Endothelial cell of umbilical vein (primary cell): Measurements from ENCODE around the gene CCDC40. TPM values are rescaled to one million over a fixed set of nuclear protein-coding genes. Genes with fewer than 3 reads are reported as not detected.

Experiments used
- BruUV-seq: library from RNA; stranded (reverse); fragments of 400-500 nt; replicated peaks from 2 replicates; lab custom pipeline; 2021; lab: Mats Ljungman, UMichigan
- CTCF ChIA-PET: fragments of 300-600, 350-600 bp; sonication (Branson Sonifier 250); formaldehyde crosslinking; loops from one replicate; lab custom pipeline; 2021; ENCODE audit warnings: antibody characterized with exemption, inconsistent platforms; lab: Charles Lee
- POLR2A ChIA-PET: fragments of 300-600, 350-600 bp; sonication (Branson Sonifier 250); formaldehyde crosslinking; loops from one replicate; lab custom pipeline; 2021; ENCODE audit warnings: antibody characterized with exemption, inconsistent platforms; lab: Charles Lee
- DNase-seq: peaks from one replicate; pipeline ENCODE4 v3.0.0-alpha.2; 2011; ENCODE audit warnings: low read depth, low spot score
- FAIRE-seq: peaks from 2 replicates; lab custom pipeline; 2011; peaks lifted over from hg19 to GRCh38; lab: Jason Lieb, UNC
- H2AFZ ChIP-seq: 2 replicates; pipeline ENCODE4 v1.6.0; 2012; ENCODE audit warnings: low read depth, low read length, control low read depth, inconsistent platforms
- H3K27ac ChIP-seq: 2 replicates; pipeline ENCODE4 v1.5.1; 2011; ENCODE audit warnings: low read depth, mild to moderate bottlenecking, control low read depth, low read length, moderate library complexity; ENCODE audit not compliant: insufficient read depth
- H3K27me3 ChIP-seq, 2 experiments: 2 replicates each; pipeline versions ENCODE4 v1.6.0 to v1.6.1; 2011; ENCODE audit warnings: low read length in 2 of 2, mixed read lengths in 1 of 2; ENCODE audit not compliant: control insufficient read depth in 2 of 2, insufficient read depth in 2 of 2
- H3K36me3 ChIP-seq, 2 experiments: 2 replicates in 1 of 2; 3 replicates in 1 of 2; pipeline ENCODE4 v1.5.1; 2011; ENCODE audit warnings: low read length in 2 of 2, mild to moderate bottlenecking in 1 of 2, moderate library complexity in 1 of 2; ENCODE audit not compliant: control insufficient read depth in 2 of 2, insufficient read depth in 2 of 2; ENCODE audit errors: extremely low read depth in 1 of 2
- H3K4me1 ChIP-seq: 3 replicates; pipeline ENCODE4 v1.5.1; 2011; ENCODE audit warnings: mild to moderate bottlenecking, low read length; ENCODE audit not compliant: control insufficient read depth, insufficient read depth; ENCODE audit errors: extremely low read depth
- H3K4me2 ChIP-seq: 2 replicates; pipeline ENCODE4 v1.6.1; 2011; ENCODE audit warnings: low read length, control low read depth, mixed read lengths; ENCODE audit not compliant: insufficient read depth
- H3K4me3 ChIP-seq, 3 experiments: fragments of 200-600 bp in 1 of 3; sonication (generic), shearing (Covaris generic) in 1 of 3; replicated peaks in 1 of 3; 2 replicates each; pipeline ENCODE4 v1.5.1; 2011 to 2016; ENCODE audit warnings: control low read depth in 3 of 3, low read length in 3 of 3, mild to moderate bottlenecking in 2 of 3, inconsistent platforms in 1 of 3, low read depth in 1 of 3, moderate library complexity in 1 of 3; ENCODE audit not compliant: insufficient read depth in 1 of 3
- H3K79me2 ChIP-seq: 2 replicates; pipeline ENCODE4 v1.6.0; 2012; ENCODE audit warnings: low read length, inconsistent platforms; ENCODE audit not compliant: control insufficient read depth, insufficient read depth
- H3K9ac ChIP-seq: replicated peaks from 2 replicates; pipeline ENCODE3; 2011; ENCODE audit warnings: low read length, control low read depth; ENCODE audit not compliant: insufficient read depth; ENCODE audit errors: extremely low read depth
- H3K9me1 ChIP-seq: replicated peaks from 3 replicates; pipeline ENCODE4 v1.6.0; 2011; ENCODE audit warnings: mild to moderate bottlenecking, low read length; ENCODE audit not compliant: control insufficient read depth, insufficient read depth; ENCODE audit errors: extremely low read depth
- H3K9me3 ChIP-seq: replicated peaks from 2 replicates; pipeline ENCODE4 v1.5.1; 2012; ENCODE audit warnings: low read length, inconsistent platforms; ENCODE audit not compliant: control insufficient read depth, insufficient read depth
- H4K20me1 ChIP-seq: replicated peaks from 2 replicates; pipeline ENCODE3; 2011; ENCODE audit warnings: mild to moderate bottlenecking, low read length; ENCODE audit not compliant: control insufficient read depth, insufficient read depth; ENCODE audit errors: extremely low read depth
- EZH2 ChIP-seq: IDR thresholded peaks from 2 replicates; pipeline ENCODE4 v1.6.1; 2012; ENCODE audit warnings: borderline replicate concordance, low read depth, mild to moderate bottlenecking, moderate library complexity, low read length, inconsistent platforms; ENCODE audit not compliant: severe bottlenecking
- FOS ChIP-seq: IDR thresholded peaks from 2 replicates; pipeline ENCODE4 v1.6.1; 2011; ENCODE audit warnings: mild to moderate bottlenecking, low read length, moderate library complexity, borderline replicate concordance; ENCODE audit not compliant: insufficient read depth
- GATA2 ChIP-seq: IDR thresholded peaks from 2 replicates; pipeline ENCODE4 v1.7.0; 2011; ENCODE audit warnings: low read depth, mild to moderate bottlenecking, moderate library complexity, mixed read lengths, low read length; ENCODE audit not compliant: insufficient read length, insufficient read depth
- JUN ChIP-seq: IDR thresholded peaks from 2 replicates; pipeline ENCODE4 v1.6.1; 2011; ENCODE audit warnings: borderline replicate concordance, low read depth; ENCODE audit not compliant: insufficient read length, insufficient read depth
- MYC ChIP-seq: IDR thresholded peaks from one replicate; pipeline ENCODE4 v1.6.1; 2011; ENCODE audit warnings: mild to moderate bottlenecking, low read depth, low read length
- POLR2A ChIP-seq: IDR thresholded peaks from 2 replicates; pipeline ENCODE4 v1.6.1; 2012; ENCODE audit warnings: low read depth, mild to moderate bottlenecking, control low read depth, low read length
- POLR2AphosphoS5 ChIP-seq: IDR thresholded peaks from 2 replicates; pipeline ENCODE4 v1.6.1; 2012; ENCODE audit warnings: low read depth, mild to moderate bottlenecking, control low read depth, low read length, moderate library complexity; ENCODE audit not compliant: insufficient read depth
- dilution Hi-C: fragments of 300-500 bp; cut with MboI; formaldehyde crosslinking; loops from one replicate; pipeline ENCODE4 v1.15.0; 2019; ENCODE audit warnings: low sequenced_read_pairs; ENCODE audit not compliant: extremely low pct_ligation_motif_present
- intact Hi-C: fragments of 100-400 bp; cut with micrococcal nuclease; formaldehyde crosslinking; loops from one replicate; pipeline ENCODE4 v1.10.0; 2022
- polyA plus RNA-seq, 4 experiments: library from polyadenylated mRNA; depleted of rRNA in 3 of 4; stranded (reverse) in 3 of 4; unstranded in 1 of 4; fragments of >200 nt; gene quantifications; 2 replicates each; pipeline versions ENCODE4 v1.2.1 to v1.2.3, GENCODE V29; 2011 to 2012; ENCODE audit warnings: missing spikeins in 1 of 4
- total RNA-seq: library from RNA; stranded (reverse); gene quantifications from 2 replicates; pipeline ENCODE4 v1.2.3, GENCODE V29; 2021
- TF ChIP-seq, protein P1 (sequence below): IDR thresholded peaks from 2 replicates; pipeline ENCODE4 v1.6.1; 2011; ENCODE audit not compliant: insufficient read depth, insufficient read length
- TF ChIP-seq, protein P2 (sequence below), 2 donors: IDR thresholded peaks; 1 replicate in 1 of 2; 2 replicates in 1 of 2; pipeline ENCODE4 v1.5.1; 2011; ENCODE audit warnings: low read length in 2 of 2, mild to moderate bottlenecking in 2 of 2, moderate library complexity in 2 of 2, control low read depth in 1 of 2, inconsistent platforms in 1 of 2, low read depth in 1 of 2; ENCODE audit not compliant: insufficient read depth in 1 of 2; ENCODE audit errors: extremely low read depth in 1 of 2

The CCDC40 gene
- total and polyA plus RNA-seq, 2 donors (not counting 3 experiments of a cell fraction or from before 2014, with no cell fraction given) = 1.4 to 5.5 TPM

DNA sequence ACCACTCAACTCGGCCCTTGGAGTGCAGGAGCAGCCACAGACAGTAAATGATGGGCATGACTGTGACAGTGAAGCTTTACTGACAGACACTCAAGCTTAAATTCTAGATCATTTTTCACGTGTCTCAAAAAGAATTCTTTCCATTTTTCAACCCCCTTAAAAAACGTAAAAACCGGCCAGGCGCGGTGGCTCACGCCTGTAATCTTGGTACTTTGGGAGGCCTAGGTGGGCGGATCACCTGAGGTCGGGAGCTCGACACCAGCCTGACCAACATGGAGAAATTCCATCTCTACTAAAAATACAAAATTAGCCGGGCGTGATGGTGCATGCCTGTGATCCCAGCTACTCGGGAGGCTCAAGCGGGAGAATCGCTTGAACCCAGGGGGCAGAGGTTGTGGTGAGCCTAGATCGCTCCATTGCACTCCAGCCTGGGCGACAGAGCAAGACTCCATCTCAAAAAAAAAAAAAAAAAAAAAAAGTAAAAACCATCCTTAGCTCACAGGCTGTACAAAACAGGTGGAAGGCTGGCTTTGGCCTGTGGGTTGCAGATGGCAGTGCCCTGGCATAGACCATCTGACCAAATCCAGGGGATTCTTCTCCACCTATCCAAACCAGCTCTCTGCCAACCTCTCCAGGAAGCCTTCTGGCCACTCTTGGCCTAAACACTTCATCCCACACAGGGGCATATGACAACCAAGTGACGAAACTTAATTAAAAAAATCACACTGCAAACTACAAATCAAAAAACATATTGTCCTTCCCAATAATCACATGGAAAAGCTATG is 19.0 kb upstream of the CCDC40 start:
- FAIRE-seq (no peak), DNase-seq (no peak)
- Histone ChIP-seq H3K27me3 (no peaks in the 10 kb centered on the region), H3K9me3 (no peaks in the 10 kb centered on the region), H3K36me3 (peaks cover 0 to 8% of the 10 kb centered on the region in 2 experiments), H3K9me1 (no peaks in the 10 kb centered on the region), H3K4me2 (no peak overlapping the region), H3K4me3 (no peak overlapping the region), H2AFZ (no peak overlapping the region), H3K79me2 (peaks cover 8% of the 10 kb centered on the region), H4K20me1 (no peaks in the 10 kb centered on the region), H3K9ac (no peak overlapping the region), H3K27ac (no peak overlapping the region), H3K4me1 (no peaks in the 10 kb centered on the region)
- CTCF ChIA-PET = interaction anchor here (1.0 to 2.7 kb wide), 7 partner anchors 9 to 271 kb away, joined by 3 to 21 read pairs (median 3); no protein-coding TSS in a partner anchor
- intact Hi-C loops (no loop called here), dilution Hi-C loops (no loop called here)
- TF ChIP-seq POLR2AphosphoS5 = no peak
- TF ChIP-seq MYC = no peak
- no peak for TF ChIP-seq FOS
- TF ChIP-seq, protein P1, sequence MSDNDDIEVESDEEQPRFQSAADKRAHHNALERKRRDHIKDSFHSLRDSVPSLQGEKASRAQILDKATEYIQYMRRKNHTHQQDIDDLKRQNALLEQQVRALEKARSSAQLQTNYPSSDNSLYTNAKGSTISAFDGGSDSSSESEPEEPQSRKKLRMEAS = no peak
- BruUV-seq = no TSS peak
- POLR2A ChIA-PET = no interaction called here

DNA sequence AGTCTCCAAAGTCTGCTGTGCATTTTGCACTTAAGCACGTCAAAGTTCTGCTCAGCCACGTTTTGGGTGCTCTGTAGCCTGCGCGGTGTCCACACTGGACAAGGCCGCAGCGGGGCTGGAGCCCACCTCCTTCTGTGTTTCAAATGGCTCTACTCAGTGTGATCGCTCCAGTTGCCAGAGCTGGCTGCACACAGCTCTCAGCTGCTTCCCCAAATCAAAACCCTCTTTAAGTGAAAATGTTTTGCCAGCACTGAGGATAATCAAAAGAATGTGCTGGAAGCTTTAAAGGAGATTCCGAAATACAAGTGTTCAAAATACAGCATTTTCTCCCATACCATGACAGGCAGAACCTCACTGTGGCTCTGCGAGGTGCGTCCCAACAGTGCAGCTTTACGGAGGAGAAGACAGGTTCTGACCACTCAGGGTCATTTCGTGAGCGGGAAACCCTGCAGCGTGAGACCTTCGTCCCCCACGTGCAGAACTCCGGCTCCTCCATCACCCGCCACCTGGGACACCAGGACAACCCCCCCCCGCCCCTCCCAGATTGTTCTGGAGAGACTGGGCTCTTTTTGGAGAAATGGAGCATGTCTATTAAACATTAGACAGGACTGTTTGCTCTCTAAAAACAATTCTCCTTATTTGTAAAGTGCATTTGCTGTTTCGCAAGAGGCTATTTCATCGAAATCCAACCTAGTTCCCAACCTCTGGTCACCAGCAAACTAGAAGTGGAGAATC is 17.4 kb upstream of the CCDC40 start:
- H3K9me3 ChIP-seq = no peaks in the 10 kb centered on the region
- dilution Hi-C loops = no loop called here
- FAIRE-seq (no peak), DNase-seq (no peak)
- H2AFZ ChIP-seq = no peak overlapping the region
- no peaks in the 10 kb centered on the region for H3K4me1 ChIP-seq
- peaks cover 8% of the 10 kb centered on the region for H3K79me2 ChIP-seq
- BruUV-seq = no TSS peak
- no peaks in the 10 kb centered on the region for H3K27me3 ChIP-seq
- H3K9ac ChIP-seq = no peak overlapping the region
- ChIA-PET POLR2A (no interaction called here), CTCF (interaction anchor here (2.0 to 2.7 kb wide), 2 partner anchors 10 to 11 kb away, joined by 4 to 21 read pairs; no protein-coding TSS in a partner anchor)
- H3K9me1 ChIP-seq = no peaks in the 10 kb centered on the region
- no peaks in the 10 kb centered on the region for H3K36me3 ChIP-seq
- H3K4me2 ChIP-seq = no peak overlapping the region
- TF ChIP-seq JUN = no peak
- no peak for TF ChIP-seq POLR2AphosphoS5
- TF ChIP-seq POLR2A = no peak
- TF ChIP-seq GATA2 = no peak
- TF ChIP-seq, protein P2, sequence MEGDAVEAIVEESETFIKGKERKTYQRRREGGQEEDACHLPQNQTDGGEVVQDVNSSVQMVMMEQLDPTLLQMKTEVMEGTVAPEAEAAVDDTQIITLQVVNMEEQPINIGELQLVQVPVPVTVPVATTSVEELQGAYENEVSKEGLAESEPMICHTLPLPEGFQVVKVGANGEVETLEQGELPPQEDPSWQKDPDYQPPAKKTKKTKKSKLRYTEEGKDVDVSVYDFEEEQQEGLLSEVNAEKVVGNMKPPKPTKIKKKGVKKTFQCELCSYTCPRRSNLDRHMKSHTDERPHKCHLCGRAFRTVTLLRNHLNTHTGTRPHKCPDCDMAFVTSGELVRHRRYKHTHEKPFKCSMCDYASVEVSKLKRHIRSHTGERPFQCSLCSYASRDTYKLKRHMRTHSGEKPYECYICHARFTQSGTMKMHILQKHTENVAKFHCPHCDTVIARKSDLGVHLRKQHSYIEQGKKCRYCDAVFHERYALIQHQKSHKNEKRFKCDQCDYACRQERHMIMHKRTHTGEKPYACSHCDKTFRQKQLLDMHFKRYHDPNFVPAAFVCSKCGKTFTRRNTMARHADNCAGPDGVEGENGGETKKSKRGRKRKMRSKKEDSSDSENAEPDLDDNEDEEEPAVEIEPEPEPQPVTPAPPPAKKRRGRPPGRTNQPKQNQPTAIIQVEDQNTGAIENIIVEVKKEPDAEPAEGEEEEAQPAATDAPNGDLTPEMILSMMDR (IDR thresholded peaks at IDR 0.05; ENCODE audit: extremely low read depth in 1 of 2, insufficient read depth in 1 of 2, low read depth in 1 of 2, low read length in 2 of 2) = no peak
- TF ChIP-seq EZH2 = no peak
- no peak for TF ChIP-seq FOS
- no peak for TF ChIP-seq MYC
- TF ChIP-seq, protein P1 = no peak
- intact Hi-C loops = no loop called here
- no peak overlapping the region for H3K27ac ChIP-seq
- H3K4me3 ChIP-seq = no peak overlapping the region
- H4K20me1 ChIP-seq = no peaks in the 10 kb centered on the region
